Testis (tissue), 2 donors: ENCODE results near the gene NRXN3.

ENCODE experiments used
- POLR2A ChIP-seq: fragments of 450-650 bp; IDR thresholded peaks from one replicate; pipeline ENCODE4 v1.6.1; 2017; ENCODE audit warnings: antibody characterized with exemption, mild to moderate bottlenecking, moderate library complexity
- TF ChIP-seq, protein P1 (sequence below), 3 experiments: fragments of 450-650 bp in 2 of 3; fragments of 200-600 bp in 1 of 3; sonication (generic) in 1 of 3; IDR thresholded peaks; one replicate each; pipeline ENCODE4 v1.5.1; 2016 to 2019; ENCODE audit warnings: antibody characterized with exemption in 3 of 3, mild to moderate bottlenecking in 2 of 3, moderate library complexity in 1 of 3

DNA sequence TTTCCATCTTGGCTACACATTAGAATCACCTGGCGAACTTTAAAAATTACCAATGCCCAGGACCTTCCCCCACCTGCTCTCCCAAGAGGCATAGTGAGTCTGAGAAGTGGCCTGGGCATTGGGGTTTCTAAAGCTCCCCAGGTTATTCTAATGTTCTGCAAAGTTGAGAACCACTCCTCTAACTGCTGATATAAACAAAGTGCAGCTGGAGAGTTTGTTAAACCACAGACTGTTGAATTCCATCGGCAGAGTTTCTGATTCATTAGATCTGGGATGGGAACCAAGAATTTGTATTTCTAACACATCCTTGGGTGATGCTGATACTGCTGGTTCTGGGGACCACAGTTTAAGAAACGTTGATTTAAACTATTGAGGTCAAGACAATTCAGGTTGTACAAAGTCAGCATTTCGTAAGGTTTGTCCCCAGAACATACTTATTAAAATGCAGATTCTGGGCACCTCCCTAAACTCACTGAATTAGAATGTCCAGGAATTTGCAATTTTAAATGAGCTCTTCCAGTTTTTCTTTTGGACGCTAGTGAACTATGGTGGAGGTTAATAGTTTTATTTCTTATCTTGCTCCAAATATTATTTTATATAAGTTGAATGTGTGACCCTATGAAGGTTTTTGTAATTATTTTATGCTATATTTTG is 309.1 kb downstream of the NRXN3 start:
- TF ChIP-seq, protein P1, sequence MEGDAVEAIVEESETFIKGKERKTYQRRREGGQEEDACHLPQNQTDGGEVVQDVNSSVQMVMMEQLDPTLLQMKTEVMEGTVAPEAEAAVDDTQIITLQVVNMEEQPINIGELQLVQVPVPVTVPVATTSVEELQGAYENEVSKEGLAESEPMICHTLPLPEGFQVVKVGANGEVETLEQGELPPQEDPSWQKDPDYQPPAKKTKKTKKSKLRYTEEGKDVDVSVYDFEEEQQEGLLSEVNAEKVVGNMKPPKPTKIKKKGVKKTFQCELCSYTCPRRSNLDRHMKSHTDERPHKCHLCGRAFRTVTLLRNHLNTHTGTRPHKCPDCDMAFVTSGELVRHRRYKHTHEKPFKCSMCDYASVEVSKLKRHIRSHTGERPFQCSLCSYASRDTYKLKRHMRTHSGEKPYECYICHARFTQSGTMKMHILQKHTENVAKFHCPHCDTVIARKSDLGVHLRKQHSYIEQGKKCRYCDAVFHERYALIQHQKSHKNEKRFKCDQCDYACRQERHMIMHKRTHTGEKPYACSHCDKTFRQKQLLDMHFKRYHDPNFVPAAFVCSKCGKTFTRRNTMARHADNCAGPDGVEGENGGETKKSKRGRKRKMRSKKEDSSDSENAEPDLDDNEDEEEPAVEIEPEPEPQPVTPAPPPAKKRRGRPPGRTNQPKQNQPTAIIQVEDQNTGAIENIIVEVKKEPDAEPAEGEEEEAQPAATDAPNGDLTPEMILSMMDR (IDR thresholded peaks at IDR 0.05) = no peak
- no peak for TF ChIP-seq POLR2A
